GM18499 (cell line): ENCODE results near the gene CDC34.

ENCODE experiments used
- ATAC-seq: cut with Tn5 transposase; IDR thresholded peaks from one replicate; pipeline ENCODE4 v1.9.1; 2021; ENCODE audit warnings: moderate number of reproducible peaks; ENCODE audit not compliant: insufficient read depth, unreplicated experiment

Gene CDC34

GRCh38 chr19:517721-518597 is 13.6 kb upstream of the CDC34 start:
- ATAC-seq: no peak

GRCh38 chr19:518598-519231 is 12.8 kb upstream of the CDC34 start:
- ATAC-seq: no peak

GRCh38 chr19:519449-519865 is 12.1 kb upstream of the CDC34 start:
- no peak for ATAC-seq

GRCh38 chr19:522726-523125 is 8.8 kb upstream of the CDC34 start:
- ATAC-seq: no peak

GRCh38 chr19:524062-524674 is 7.4 kb upstream of the CDC34 start:
- ATAC-seq: no peak

- ATAC-seq: no peak
These were observed 6.5 kb upstream of the CDC34 start for GRCh38 chr19:525029-525428.

- ATAC-seq: no peak
These were observed 5.6 kb upstream of the CDC34 start for GRCh38 chr19:525857-526419.

GRCh38 chr19:530134-531008 is 1.2 kb upstream of the CDC34 start:
- no peak for ATAC-seq

- no peak for ATAC-seq
These were observed 379 bp upstream of the CDC34 start for GRCh38 chr19:531009-531752.

GRCh38 chr19:532561-533363 is 1.2 kb downstream of the CDC34 start:
- ATAC-seq: no peak

GRCh38 chr19:533364-534058 is 2.0 kb downstream of the CDC34 start:
- no peak for ATAC-seq

- no peak for ATAC-seq
These were observed 2.5 kb downstream of the CDC34 start for GRCh38 chr19:534088-534487.

- no peak for ATAC-seq
These were observed 3.7 kb downstream of the CDC34 start for GRCh38 chr19:535017-535835.

GRCh38 chr19:536031-536880 is 4.7 kb downstream of the CDC34 start:
- ATAC-seq: no peak

GRCh38 chr19:536881-537404 is 5.4 kb downstream of the CDC34 start:
- no peak for ATAC-seq
